ENCODE data around the gene OXLD1.

- TF ChIP-seq CTCF (conservative IDR thresholded peaks at IDR 0.05; ENCODE audit: low read depth, low read length) (no peak), EZH2phosphoT487 (IDR thresholded peaks at IDR 0.05; ENCODE audit: borderline replicate concordance, low read length) (no peak)
These were observed 957 bp downstream of the OXLD1 start for GRCh38 chr17:81665205-81666091.

Data from PC-3 (cell line).